ENCODE measurements around the gene AP1AR. TPM values are rescaled to one million over a fixed set of nuclear protein-coding genes. Genes with fewer than 3 reads are reported as not detected.

AP1AR gene
- total and polyA plus RNA-seq, 2 of the 4 experiments (the other 2 are of a cell fraction), result 4.0 to 4.7 TPM

DNA sequence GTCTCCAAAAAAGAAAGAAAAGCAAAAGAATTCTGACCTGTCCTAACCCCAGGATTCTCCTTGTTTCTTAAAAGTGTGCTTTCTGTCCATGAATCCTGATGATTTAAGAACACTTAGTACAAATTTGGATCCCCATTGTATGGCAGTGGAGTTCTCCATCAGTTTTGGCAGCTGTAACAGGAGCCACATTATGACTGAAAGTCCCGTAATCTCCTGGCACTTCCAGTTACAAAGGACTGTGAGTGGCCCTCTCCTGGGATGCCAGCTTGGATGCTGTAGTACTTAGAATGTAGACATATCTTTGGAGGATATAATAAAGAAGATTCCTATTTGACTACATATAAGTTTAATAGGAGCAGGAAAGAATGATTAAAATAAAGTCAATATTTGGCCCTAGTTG, 20.6 kb downstream of the AP1AR start:
- H4K91ac ChIP-seq (ENCODE audit: insufficient read depth, low read depth, low read length), result no peak overlapping the region
- H3K18ac ChIP-seq (ENCODE audit: low read depth, low read length), result no peak overlapping the region
- no peak overlapping the region for H2BK5ac ChIP-seq (ENCODE audit: low read depth, low read length, poor library complexity, severe bottlenecking)
- no CpG with 5 or more reads among the region's 1 CpG for WGBS, 2 experiments (ENCODE audit: extremely low coverage in 2 of 2, insufficient read length in 1 of 2)
- no peak overlapping the region for H3K4me3 ChIP-seq (ENCODE audit: insufficient read depth, low read depth, low read length)
- H3K36me3 ChIP-seq (ENCODE audit: control insufficient read depth, insufficient read depth, low read length), result no peaks in the 10 kb centered on the region
- no peak overlapping the region for H4K5ac ChIP-seq (ENCODE audit: low read depth, low read length)
- no peak overlapping the region for H2AK5ac ChIP-seq (ENCODE audit: low read depth, low read length)
- H3K9me3 ChIP-seq (ENCODE audit: control insufficient read depth, insufficient read depth, low read length), result no peaks in the 10 kb centered on the region
- H3K27me3 ChIP-seq (ENCODE audit: control insufficient read depth, insufficient read depth, low read length), result no peaks in the 10 kb centered on the region
- intact Hi-C loops (cut with micrococcal nuclease) (no loop called here), in situ Hi-C loops (cut with MboI; ENCODE audit: low sequenced_read_pairs) (no loop called here), dilution Hi-C loops (cut with HindIII; ENCODE audit: low sequenced_read_pairs, unreplicated experiment) (no loop called here)
- no peak overlapping the region for H2AFZ ChIP-seq (replicated peaks; ENCODE audit: low read length, poor library complexity)
- ATAC-seq (ENCODE audit: low read depth) (no peak), DNase-seq (no peak)
- BruUV-seq (replicated peaks), result no TSS peak
- CTCF ChIA-PET, result no interaction called here
- POLR2A ChIA-PET (ENCODE audit: unreplicated experiment), result no interaction called here
- no peak overlapping the region for H3K23ac ChIP-seq (ENCODE audit: low read depth, low read length)
- no peak overlapping the region for H3K56ac ChIP-seq (ENCODE audit: extremely low read depth, insufficient read depth, low read length)
- H2BK20ac ChIP-seq (ENCODE audit: low read depth, low read length), result no peak overlapping the region
- H4K20me1 ChIP-seq (ENCODE audit: insufficient read depth, low read length), result no peaks in the 10 kb centered on the region
- no peak overlapping the region for H3K4ac ChIP-seq (ENCODE audit: low read depth, low read length)
- no peak overlapping the region for H3K9ac ChIP-seq (ENCODE audit: low read depth, low read length)
- no peaks in the 10 kb centered on the region for H3K9me1 ChIP-seq (ENCODE audit: insufficient read depth, low read length)
- H3K4me1 ChIP-seq (ENCODE audit: control insufficient read depth, insufficient read depth, low read length), result no peaks in the 10 kb centered on the region; the same call in 1 of the 2 replicates
- H2BK120ac ChIP-seq (ENCODE audit: low read depth, low read length), result no peak overlapping the region
- H3K4me2 ChIP-seq (ENCODE audit: low read depth, low read length), result no peak overlapping the region
- no peak overlapping the region for H3K27ac ChIP-seq (ENCODE audit: insufficient read depth, low read length)
- no peak overlapping the region for H2AK9ac ChIP-seq (replicated peaks; ENCODE audit: low read depth, low read length, poor library complexity)
- no peak for TF ChIP-seq SMC3 (IDR thresholded peaks at IDR 0.05; ENCODE audit: low read depth, low read length)
- TF ChIP-seq, protein P1, sequence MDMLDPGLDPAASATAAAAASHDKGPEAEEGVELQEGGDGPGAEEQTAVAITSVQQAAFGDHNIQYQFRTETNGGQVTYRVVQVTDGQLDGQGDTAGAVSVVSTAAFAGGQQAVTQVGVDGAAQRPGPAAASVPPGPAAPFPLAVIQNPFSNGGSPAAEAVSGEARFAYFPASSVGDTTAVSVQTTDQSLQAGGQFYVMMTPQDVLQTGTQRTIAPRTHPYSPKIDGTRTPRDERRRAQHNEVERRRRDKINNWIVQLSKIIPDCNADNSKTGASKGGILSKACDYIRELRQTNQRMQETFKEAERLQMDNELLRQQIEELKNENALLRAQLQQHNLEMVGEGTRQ (IDR thresholded peaks at IDR 0.05; ENCODE audit: low read depth, low read length), result no peak
- TF ChIP-seq RCOR1 (IDR thresholded peaks at IDR 0.05; ENCODE audit: insufficient replicate concordance, low read length), result no peak
- TF ChIP-seq MAZ (IDR thresholded peaks at IDR 0.05; ENCODE audit: borderline replicate concordance, low read depth, low read length), result no peak
- TF ChIP-seq, protein P2, sequence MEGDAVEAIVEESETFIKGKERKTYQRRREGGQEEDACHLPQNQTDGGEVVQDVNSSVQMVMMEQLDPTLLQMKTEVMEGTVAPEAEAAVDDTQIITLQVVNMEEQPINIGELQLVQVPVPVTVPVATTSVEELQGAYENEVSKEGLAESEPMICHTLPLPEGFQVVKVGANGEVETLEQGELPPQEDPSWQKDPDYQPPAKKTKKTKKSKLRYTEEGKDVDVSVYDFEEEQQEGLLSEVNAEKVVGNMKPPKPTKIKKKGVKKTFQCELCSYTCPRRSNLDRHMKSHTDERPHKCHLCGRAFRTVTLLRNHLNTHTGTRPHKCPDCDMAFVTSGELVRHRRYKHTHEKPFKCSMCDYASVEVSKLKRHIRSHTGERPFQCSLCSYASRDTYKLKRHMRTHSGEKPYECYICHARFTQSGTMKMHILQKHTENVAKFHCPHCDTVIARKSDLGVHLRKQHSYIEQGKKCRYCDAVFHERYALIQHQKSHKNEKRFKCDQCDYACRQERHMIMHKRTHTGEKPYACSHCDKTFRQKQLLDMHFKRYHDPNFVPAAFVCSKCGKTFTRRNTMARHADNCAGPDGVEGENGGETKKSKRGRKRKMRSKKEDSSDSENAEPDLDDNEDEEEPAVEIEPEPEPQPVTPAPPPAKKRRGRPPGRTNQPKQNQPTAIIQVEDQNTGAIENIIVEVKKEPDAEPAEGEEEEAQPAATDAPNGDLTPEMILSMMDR (conservative IDR thresholded peaks at IDR 0.05; ENCODE audit: low read depth, low read length), result no peak
- TF ChIP-seq RFX5 (IDR thresholded peaks at IDR 0.05; ENCODE audit: low read depth, low read length), result no peak
- TF ChIP-seq MAFK (IDR thresholded peaks at IDR 0.05; ENCODE audit: low read depth, low read length), result no peak
- TF ChIP-seq FOS (IDR thresholded peaks at IDR 0.05; ENCODE audit: low read depth, low read length), result no peak
- TF ChIP-seq NFE2L2 (IDR thresholded peaks at IDR 0.05; ENCODE audit: low read depth, low read length), result no peak
- TF ChIP-seq MXI1 (IDR thresholded peaks at IDR 0.05; ENCODE audit: borderline replicate concordance, low read depth, low read length), result no peak
- no peak overlapping the region for H2BK15ac ChIP-seq (ENCODE audit: low read depth, low read length)
- no peak overlapping the region for H4K8ac ChIP-seq (ENCODE audit: low read depth in 2 of 2, low read length in 2 of 2)
- H3K79me1 ChIP-seq (ENCODE audit: low read depth in 1 of 2, low read length in 2 of 2), result peaks cover 3 to 7% of the 10 kb centered on the region in 2 experiments; a peak in 1 of 4 replicates
- H3K14ac ChIP-seq (replicated peaks; ENCODE audit: low read depth, low read length), result no peak overlapping the region

Data from IMR-90 (cell line).